Keratinocyte (primary cell): ENCODE data around the gene BAG3. TPM values are rescaled to one million over a fixed set of nuclear protein-coding genes. Genes with fewer than 3 reads are reported as not detected.

Source experiments
- DNase-seq: peaks from one replicate; pipeline ENCODE4 v3.0.0-alpha.2; 2011; ENCODE audit warnings: low read depth, missing footprints, low spot score
- FAIRE-seq: peaks from 2 replicates; lab custom pipeline; 2011; peaks lifted over from hg19 to GRCh38; lab: Jason Lieb, UNC
- H2AFZ ChIP-seq: 2 replicates; pipeline ENCODE4 v1.6.0; 2012; ENCODE audit warnings: low read length, control low read depth, inconsistent platforms; ENCODE audit not compliant: control insufficient read depth
- H3K27ac ChIP-seq: 2 replicates; pipeline ENCODE4 v1.5.1; 2011; ENCODE audit warnings: low read length; ENCODE audit not compliant: control insufficient read depth, insufficient read depth
- H3K27me3 ChIP-seq: 3 replicates; pipeline ENCODE4 v1.6.0; 2011; ENCODE audit warnings: low read length; ENCODE audit not compliant: control insufficient read depth, insufficient read depth; ENCODE audit errors: extremely low read depth
- H3K36me3 ChIP-seq, 2 experiments: 2 replicates in 1 of 2; 3 replicates in 1 of 2; pipeline ENCODE4 v1.5.1; 2011; ENCODE audit warnings: low read length in 2 of 2, mild to moderate bottlenecking in 1 of 2; ENCODE audit not compliant: control insufficient read depth in 2 of 2, insufficient read depth in 2 of 2; ENCODE audit errors: extremely low read depth in 1 of 2
- H3K4me1 ChIP-seq: 3 replicates; pipeline ENCODE4 v1.5.1; 2011; ENCODE audit warnings: low read length; ENCODE audit not compliant: control insufficient read depth, insufficient read depth; ENCODE audit errors: extremely low read depth
- H3K4me2 ChIP-seq: 3 replicates; pipeline ENCODE4 v1.6.0; 2011; ENCODE audit warnings: low read depth, low read length; ENCODE audit not compliant: control insufficient read depth, insufficient read depth; ENCODE audit errors: extremely low read depth
- H3K4me3 ChIP-seq, 3 experiments: fragments of 200-600 bp in 1 of 3; sonication (generic) in 1 of 3; 2 replicates in 2 of 3; 3 replicates in 1 of 3; pipeline ENCODE4 v1.5.1; 2011 to 2016; ENCODE audit warnings: low read length in 3 of 3, mild to moderate bottlenecking in 3 of 3, control low read depth in 2 of 3, inconsistent platforms in 1 of 3, low read depth in 1 of 3, mixed read lengths in 1 of 3, mixed run types in 1 of 3, moderate library complexity in 1 of 3; ENCODE audit not compliant: control insufficient read depth in 2 of 3, insufficient read depth in 2 of 3; ENCODE audit errors: extremely low read depth in 1 of 3
- H3K79me2 ChIP-seq: 2 replicates; pipeline ENCODE4 v1.6.0; 2012; ENCODE audit warnings: low read length; ENCODE audit not compliant: control insufficient read depth, insufficient read depth
- H3K9ac ChIP-seq: 3 replicates; pipeline ENCODE4 v1.6.0; 2011; ENCODE audit warnings: low read length; ENCODE audit not compliant: control insufficient read depth, insufficient read depth; ENCODE audit errors: extremely low read depth
- H3K9me1 ChIP-seq: 3 replicates; pipeline ENCODE4 v1.6.0; 2011; ENCODE audit warnings: low read length; ENCODE audit not compliant: control insufficient read depth, insufficient read depth; ENCODE audit errors: extremely low read depth
- H3K9me3 ChIP-seq: 2 replicates; pipeline ENCODE4 v1.5.1; 2012; ENCODE audit warnings: low read depth, low read length; ENCODE audit not compliant: control insufficient read depth
- H4K20me1 ChIP-seq: 3 replicates; pipeline ENCODE4 v1.6.0; 2011; ENCODE audit warnings: low read length; ENCODE audit not compliant: control insufficient read depth, insufficient read depth; ENCODE audit errors: extremely low read depth
- CTCF ChIP-seq, 3 experiments: IDR thresholded peaks in 1 of 3; conservative IDR thresholded peaks in 1 of 3; optimal IDR thresholded peaks in 1 of 3; 2 replicates in 2 of 3; 3 replicates in 1 of 3; pipeline versions ENCODE3 to v1.5.1; 2011; ENCODE audit warnings: low read length in 3 of 3, mild to moderate bottlenecking in 3 of 3, moderate library complexity in 2 of 3, control low read depth in 1 of 3, inconsistent platforms in 1 of 3; ENCODE audit not compliant: insufficient read depth in 2 of 3; ENCODE audit errors: extremely low read depth in 1 of 3
- EZH2 ChIP-seq: IDR thresholded peaks from one replicate; pipeline ENCODE4 v1.6.1; 2012; ENCODE audit warnings: inconsistent platforms, mild to moderate bottlenecking, low read length, moderate library complexity
- dilution Hi-C: fragments of 300-500 bp; cut with MboI; formaldehyde crosslinking; loops from one replicate; pipeline ENCODE4 v1.7.0; 2020; ENCODE audit warnings: low sequenced_read_pairs; ENCODE audit not compliant: extremely low pct_ligation_motif_present
- polyA plus RNA-seq, 5 experiments: library from polyadenylated mRNA; depleted of rRNA in 3 of 5; stranded (reverse) in 3 of 5; stranded (forward) in 1 of 5; unstranded in 1 of 5; fragments of >200 nt; gene quantifications; 1 replicate in 1 of 5; 2 replicates in 3 of 5; 3 replicates in 1 of 5; pipeline versions ENCODE4 v1.2.1 to v1.2.3, GENCODE V29; 2011 to 2012; ENCODE audit warnings: missing spikeins in 2 of 5, low read depth in 1 of 5, low replicate concordance in 1 of 5

BAG3 gene
- polyA plus RNA-seq, 1 donor (not counting 4 experiments of a cell fraction or from before 2014, with no cell fraction given): 26.2 TPM

DNA sequence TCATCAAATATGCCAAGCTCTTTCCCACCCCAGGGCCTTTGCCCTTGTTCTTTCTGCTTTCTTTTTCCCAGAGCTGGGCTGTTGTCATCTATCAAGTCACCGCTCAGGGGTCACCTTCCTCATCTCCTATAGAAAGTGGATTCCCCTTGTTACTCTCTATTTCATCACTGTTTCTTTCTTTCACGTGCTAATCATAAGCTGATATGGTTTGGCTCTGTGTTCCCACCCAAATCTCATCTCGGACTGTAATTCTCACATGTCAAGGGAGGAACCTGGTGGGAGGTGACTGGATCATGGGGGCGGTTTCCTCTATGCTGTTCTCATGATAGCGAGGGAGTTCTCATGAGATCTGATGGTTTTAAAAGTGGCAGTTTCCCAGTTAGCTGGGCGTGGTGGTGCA is 37.4 kb upstream of the BAG3 start:
- H3K4me3 ChIP-seq: no peak overlapping the region
- H3K4me1 ChIP-seq: peaks cover 7% of the 10 kb centered on the region
- H3K9me3 ChIP-seq: no peaks in the 10 kb centered on the region
- H3K9me1 ChIP-seq: no peaks in the 10 kb centered on the region
- TF ChIP-seq EZH2: no peak
- TF ChIP-seq CTCF (optimal IDR thresholded peaks at IDR 0.05 in 1 of 3, IDR thresholded peaks at IDR 0.05 in 1 of 3, conservative IDR thresholded peaks at IDR 0.05 in 1 of 3; ENCODE audit: extremely low read depth in 1 of 3, insufficient read depth in 2 of 3, low read length in 3 of 3): no peak
- no peak for DNase-seq
- H3K27me3 ChIP-seq: no peaks in the 10 kb centered on the region
- no peak for FAIRE-seq
- H3K9ac ChIP-seq: no peak overlapping the region
- H3K36me3 ChIP-seq: no peaks in the 10 kb centered on the region
- dilution Hi-C loops: no loop called here
- H2AFZ ChIP-seq: no peak overlapping the region
- H4K20me1 ChIP-seq: no peaks in the 10 kb centered on the region
- no peak overlapping the region for H3K4me2 ChIP-seq
- no peak overlapping the region for H3K27ac ChIP-seq
- no peaks in the 10 kb centered on the region for H3K79me2 ChIP-seq

DNA sequence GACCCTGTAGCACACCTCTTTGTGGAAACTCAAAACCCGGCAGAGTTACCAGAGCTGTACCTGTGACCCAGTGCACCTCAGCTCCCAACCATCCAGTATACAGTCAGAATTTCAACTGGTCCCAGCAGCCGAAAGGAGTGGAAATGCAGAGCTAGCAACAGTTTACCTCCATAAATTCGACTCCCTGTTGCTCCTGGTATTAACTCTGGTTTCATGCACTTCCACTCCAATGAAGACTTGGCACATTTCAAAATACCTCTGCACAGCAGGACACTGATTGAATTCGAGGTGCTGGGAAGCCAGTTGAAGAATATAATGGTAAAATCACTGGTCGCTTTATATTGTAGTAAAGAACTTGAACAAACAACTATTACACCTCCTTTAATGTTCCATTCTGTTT is 36.5 kb upstream of the BAG3 start:
- H3K4me3 ChIP-seq: no peak overlapping the region
- H3K4me2 ChIP-seq: no peak overlapping the region
- no peaks in the 10 kb centered on the region for H3K9me1 ChIP-seq
- no peaks in the 10 kb centered on the region for H3K36me3 ChIP-seq
- DNase-seq (no peak), FAIRE-seq (no peak)
- TF ChIP-seq EZH2 (no peak), CTCF (optimal IDR thresholded peaks at IDR 0.05 in 1 of 3, IDR thresholded peaks at IDR 0.05 in 1 of 3, conservative IDR thresholded peaks at IDR 0.05 in 1 of 3; ENCODE audit: extremely low read depth in 1 of 3, insufficient read depth in 2 of 3, low read length in 3 of 3) (no peak)
- H3K27ac ChIP-seq: no peak overlapping the region
- dilution Hi-C loops: no loop called here
- H2AFZ ChIP-seq: no peak overlapping the region
- no peak overlapping the region for H3K9ac ChIP-seq
- no peaks in the 10 kb centered on the region for H3K79me2 ChIP-seq
- H3K27me3 ChIP-seq: no peaks in the 10 kb centered on the region
- no peaks in the 10 kb centered on the region for H3K9me3 ChIP-seq
- H3K4me1 ChIP-seq: peaks cover 11% of the 10 kb centered on the region
- no peaks in the 10 kb centered on the region for H4K20me1 ChIP-seq
